SK-N-SH treated with all-trans-retinoic acid at 6 μM for 48 hours (cell line): Measurements from ENCODE around the gene RAB11FIP3.

ENCODE experiments used
- ATAC-seq: fragments of 200-7000 bp; cut with Tn5 transposase; 3 replicates; pipeline ENCODE4 v1.9.1; 2020; ENCODE audit warnings: mild to moderate bottlenecking, moderate library complexity
- ARNTL ChIP-seq: fragments of 450-650 bp; formaldehyde crosslinking; IDR thresholded peaks from 2 replicates; pipeline ENCODE4 v1.5.0; 2020; ENCODE audit warnings: low read depth, mild to moderate bottlenecking, moderate library complexity, borderline replicate concordance
- BACH2 ChIP-seq: fragments of 250-450 bp; sonication (Bioruptor Pico); IDR thresholded peaks from 2 replicates; pipeline ENCODE4 v1.9.0; 2021; ENCODE audit warnings: mild to moderate bottlenecking, borderline replicate concordance
- CREB5 ChIP-seq: fragments of 250-450 bp; sonication (Bioruptor Pico); IDR thresholded peaks from 2 replicates; pipeline ENCODE4 v1.5.1; 2020; ENCODE audit warnings: low read depth, mild to moderate bottlenecking, moderate library complexity
- CSDC2 ChIP-seq: fragments of 250-450 bp; sonication (Bioruptor Pico); IDR thresholded peaks from 2 replicates; pipeline ENCODE4 v1.5.0; 2020; ENCODE audit warnings: mild to moderate bottlenecking, moderate library complexity
- CSRNP3 ChIP-seq: fragments of 250-450 bp; sonication (Bioruptor Pico); IDR thresholded peaks from 2 replicates; pipeline ENCODE4 v1.5.1; 2021; ENCODE audit warnings: mild to moderate bottlenecking, moderate library complexity
- ESRRG ChIP-seq: fragments of 250-450 bp; sonication (Bioruptor Pico); IDR thresholded peaks from 2 replicates; pipeline ENCODE4 v1.6.1; 2021; ENCODE audit warnings: mild to moderate bottlenecking
- GLIS3 ChIP-seq: fragments of 250-450 bp; sonication (Bioruptor Pico); IDR thresholded peaks from 2 replicates; pipeline ENCODE4 v1.5.0; 2020; ENCODE audit warnings: mild to moderate bottlenecking, moderate library complexity
- ISL1 ChIP-seq: fragments of 250-450 bp; sonication (Bioruptor Pico); IDR thresholded peaks from 2 replicates; pipeline ENCODE4 v2.1.2; 2022; ENCODE audit warnings: mild to moderate bottlenecking, moderate library complexity
- OSR1 ChIP-seq: fragments of 250-450 bp; sonication (Bioruptor Pico); IDR thresholded peaks from 2 replicates; pipeline ENCODE4 v1.8.0; 2022; ENCODE audit warnings: moderate library complexity, mild to moderate bottlenecking, inconsistent platforms
- PATZ1 ChIP-seq: fragments of 250-450 bp; sonication (Bioruptor Pico); IDR thresholded peaks from 2 replicates; pipeline ENCODE4 v1.8.0; 2020; ENCODE audit warnings: mild to moderate bottlenecking, moderate library complexity, borderline replicate concordance
- POU6F1 ChIP-seq: fragments of 250-450 bp; sonication (Bioruptor Pico); IDR thresholded peaks from 2 replicates; pipeline ENCODE4 v1.8.0; 2021; ENCODE audit warnings: low read depth, mild to moderate bottlenecking, moderate library complexity, borderline replicate concordance
- PPARA ChIP-seq: fragments of 250-450 bp; sonication (Bioruptor Pico); IDR thresholded peaks from 2 replicates; pipeline ENCODE4 v1.5.0; 2020; ENCODE audit warnings: mild to moderate bottlenecking, borderline replicate concordance
- RARB ChIP-seq: fragments of 250-450 bp; sonication (Bioruptor Pico); IDR thresholded peaks from 2 replicates; pipeline ENCODE4 v1.8.0; 2021; ENCODE audit warnings: mild to moderate bottlenecking, moderate library complexity
- SNAI2 ChIP-seq: fragments of 250-450 bp; sonication (Bioruptor Pico); IDR thresholded peaks from 2 replicates; pipeline ENCODE4 v1.5.0; 2020; ENCODE audit warnings: mild to moderate bottlenecking, moderate library complexity
- TCF4 ChIP-seq: fragments of 250-450 bp; sonication (Bioruptor Pico); IDR thresholded peaks from 2 replicates; pipeline ENCODE4 v1.8.0; 2021; ENCODE audit warnings: mild to moderate bottlenecking, moderate library complexity, borderline replicate concordance
- TOX ChIP-seq: fragments of 250-450 bp; sonication (Bioruptor Pico); IDR thresholded peaks from 2 replicates; pipeline ENCODE4 v1.8.0; 2021; ENCODE audit warnings: mild to moderate bottlenecking, moderate library complexity, borderline replicate concordance
- TSHZ2 ChIP-seq: fragments of 250-450 bp; sonication (Bioruptor Pico); IDR thresholded peaks from 2 replicates; pipeline ENCODE4 v1.5.0; 2020; ENCODE audit warnings: mild to moderate bottlenecking, moderate library complexity
- ZC3H10 ChIP-seq: fragments of 250-450 bp; sonication (Bioruptor Pico); IDR thresholded peaks from 2 replicates; pipeline ENCODE4 v1.5.1; 2021; ENCODE audit warnings: mild to moderate bottlenecking, moderate library complexity
- ZFP30 ChIP-seq: fragments of 450-650 bp; formaldehyde crosslinking; IDR thresholded peaks from 2 replicates; pipeline ENCODE4 v1.5.0; 2022; ENCODE audit warnings: mild to moderate bottlenecking, moderate library complexity
- ZNF70 ChIP-seq: fragments of 450-650 bp; formaldehyde crosslinking; IDR thresholded peaks from 2 replicates; pipeline ENCODE4 v1.5.0; 2020; ENCODE audit warnings: mild to moderate bottlenecking, moderate library complexity

The RAB11FIP3 gene

GRCh38 chr16:383326-384051 lies 42.0 kb upstream of the RAB11FIP3 start:
- no peak for TF ChIP-seq CSDC2
- TF ChIP-seq TCF4 (CRISPR knock-in tag), result no peak
- TF ChIP-seq ISL1 (CRISPR knock-in tag), result no peak
- TF ChIP-seq ESRRG (CRISPR knock-in tag), result no peak
- no peak for TF ChIP-seq OSR1 (CRISPR knock-in tag)
- TF ChIP-seq ZNF70 (CRISPR knock-in tag), result no peak
- no peak for TF ChIP-seq SNAI2 (CRISPR knock-in tag)
- no peak for TF ChIP-seq GLIS3 (CRISPR knock-in tag)
- no peak for TF ChIP-seq TOX
- TF ChIP-seq RARB (CRISPR knock-in tag), result no peak
- no peak for TF ChIP-seq BACH2
- no peak for TF ChIP-seq TSHZ2 (CRISPR knock-in tag)
- TF ChIP-seq PPARA (CRISPR knock-in tag), result no peak
- TF ChIP-seq PATZ1 (CRISPR knock-in tag), result no peak
- TF ChIP-seq ZC3H10 (CRISPR knock-in tag), result no peak
- TF ChIP-seq ZFP30, result no peak
- TF ChIP-seq ARNTL (CRISPR knock-in tag), result no peak
- no peak for TF ChIP-seq CREB5 (CRISPR knock-in tag)
- ATAC-seq, result no peak

- TF ChIP-seq TCF4 (CRISPR knock-in tag) (no peak), TSHZ2 (CRISPR knock-in tag) (no peak), OSR1 (CRISPR knock-in tag) (no peak), POU6F1 (CRISPR knock-in tag) (no peak), CSDC2 (no peak), ZNF70 (CRISPR knock-in tag) (no peak), ESRRG (CRISPR knock-in tag) (no peak), TOX (no peak), PPARA (CRISPR knock-in tag) (no peak), SNAI2 (CRISPR knock-in tag) (no peak), CREB5 (CRISPR knock-in tag) (no peak), ARNTL (CRISPR knock-in tag) (no peak), GLIS3 (CRISPR knock-in tag) (no peak), RARB (CRISPR knock-in tag) (no peak), PATZ1 (CRISPR knock-in tag) (no peak), ZC3H10 (CRISPR knock-in tag) (no peak), CSRNP3 (CRISPR knock-in tag) (no peak), ISL1 (CRISPR knock-in tag) (no peak)
- no peak for ATAC-seq
Observed at GRCh38 chr16:386641-387156, 38.8 kb upstream of the RAB11FIP3 start.
